ENCODE data around the gene HINFP.

HINFP gene

GRCh38 chr11:119091966-119092879, 29.2 kb upstream of the HINFP start:
- DNase-seq (ENCODE audit: low read depth), result peak; percentile 59
- H3K4me3 ChIP-seq (ENCODE audit: low read depth, low read length), result peak overlapping the region; percentile 97
- TF ChIP-seq MAX (IDR thresholded peaks at IDR 0.05; ENCODE audit: low read depth, low read length), result no peak
- TF ChIP-seq CTCF (IDR thresholded peaks at IDR 0.05; ENCODE audit: low read depth, low read length), result no peak
- no peak for TF ChIP-seq POLR2A (IDR thresholded peaks at IDR 0.05; ENCODE audit: extremely low read depth, insufficient read length)
- no peak for TF ChIP-seq MYC (IDR thresholded peaks at IDR 0.05; ENCODE audit: low read depth, low read length)

- H3K4me3 ChIP-seq (ENCODE audit: low read depth, low read length), result peak overlapping the region; percentile 97
- no peak for TF ChIP-seq CTCF (IDR thresholded peaks at IDR 0.05; ENCODE audit: low read depth, low read length)
- no peak for TF ChIP-seq POLR2A (IDR thresholded peaks at IDR 0.05; ENCODE audit: extremely low read depth, insufficient read length)
- TF ChIP-seq MAX (IDR thresholded peaks at IDR 0.05; ENCODE audit: low read depth, low read length), result no peak
- TF ChIP-seq MYC (IDR thresholded peaks at IDR 0.05; ENCODE audit: low read depth, low read length), result no peak
- peak; percentile 33 for DNase-seq (ENCODE audit: low read depth)
These were observed 28.2 kb upstream of the HINFP start for GRCh38 chr11:119092880-119093842.

- H3K4me3 ChIP-seq (ENCODE audit: low read depth, low read length), result peak overlapping the region; percentile 97
- TF ChIP-seq MAX (IDR thresholded peaks at IDR 0.05; ENCODE audit: low read depth, low read length) (peak; percentile 14; the same call in 1 of the 2 replicates), MYC (IDR thresholded peaks at IDR 0.05; ENCODE audit: low read depth, low read length) (no peak; the same call in 1 of the 2 replicates), CTCF (IDR thresholded peaks at IDR 0.05; ENCODE audit: low read depth, low read length) (no peak), POLR2A (IDR thresholded peaks at IDR 0.05; ENCODE audit: extremely low read depth, insufficient read length) (peak; percentile 31)
- DNase-seq (ENCODE audit: low read depth), result peak; percentile 67
These were observed 27.2 kb upstream of the HINFP start for GRCh38 chr11:119093942-119094815.

- peak; percentile 86 for DNase-seq (ENCODE audit: low read depth)
- H3K4me3 ChIP-seq (ENCODE audit: low read depth, low read length), result peak overlapping the region; percentile 97
- peak; percentile 55 for TF ChIP-seq CTCF (IDR thresholded peaks at IDR 0.05; ENCODE audit: low read depth, low read length)
- no peak for TF ChIP-seq POLR2A (IDR thresholded peaks at IDR 0.05; ENCODE audit: extremely low read depth, insufficient read length)
- TF ChIP-seq MYC (IDR thresholded peaks at IDR 0.05; ENCODE audit: low read depth, low read length), result peak; percentile 63
- TF ChIP-seq MAX (IDR thresholded peaks at IDR 0.05; ENCODE audit: low read depth, low read length), result peak; percentile 71; the same call in 1 of the 2 replicates
These were observed 26.6 kb upstream of the HINFP start for GRCh38 chr11:119094816-119095065.
